Stimulated activated naive CD4-positive, alpha-beta T cell (primary cell): ENCODE data around the gene SLC22A1.
"Not testable (repeated sequence)": the region's sequence is repeated elsewhere in the genome, so short reads cannot be mapped to it uniquely, and the experiment has no call there.

ENCODE experiments used
- DNase-seq, 6 experiments: peaks; one replicate each; lab custom pipeline; 2025; lab: John Stamatoyannopoulos, UW

SLC22A1 gene

GRCh38 chr6:160138839-160139419, 17.3 kb downstream of the SLC22A1 start:
- no peak for DNase-seq

DNA sequence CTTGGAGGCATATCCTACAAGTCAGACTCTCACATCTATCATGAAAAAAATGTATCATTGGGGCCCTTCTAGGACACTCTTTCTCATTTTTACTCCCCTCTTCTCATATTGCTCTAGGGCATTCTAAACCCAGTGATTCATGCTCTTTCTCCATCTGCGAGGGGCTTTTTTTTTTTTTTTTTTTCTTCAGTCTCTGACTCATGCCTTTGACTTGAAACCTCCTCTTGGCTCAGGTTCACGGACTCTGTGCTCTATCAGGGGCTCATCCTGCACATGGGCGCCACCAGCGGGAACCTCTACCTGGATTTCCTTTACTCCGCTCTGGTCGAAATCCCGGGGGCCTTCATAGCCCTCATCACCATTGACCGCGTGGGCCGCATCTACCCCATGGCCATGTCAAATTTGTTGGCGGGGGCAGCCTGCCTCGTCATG, 17.8 kb downstream of the SLC22A1 start:
- DNase-seq, result no peak

- DNase-seq, result not testable (repeated sequence)
Measured at GRCh38 chr6:160140493-160140892, 18.9 kb downstream of the SLC22A1 start.

GRCh38 chr6:160141001-160141726, 19.5 kb downstream of the SLC22A1 start:
- DNase-seq, result no peak

DNA sequence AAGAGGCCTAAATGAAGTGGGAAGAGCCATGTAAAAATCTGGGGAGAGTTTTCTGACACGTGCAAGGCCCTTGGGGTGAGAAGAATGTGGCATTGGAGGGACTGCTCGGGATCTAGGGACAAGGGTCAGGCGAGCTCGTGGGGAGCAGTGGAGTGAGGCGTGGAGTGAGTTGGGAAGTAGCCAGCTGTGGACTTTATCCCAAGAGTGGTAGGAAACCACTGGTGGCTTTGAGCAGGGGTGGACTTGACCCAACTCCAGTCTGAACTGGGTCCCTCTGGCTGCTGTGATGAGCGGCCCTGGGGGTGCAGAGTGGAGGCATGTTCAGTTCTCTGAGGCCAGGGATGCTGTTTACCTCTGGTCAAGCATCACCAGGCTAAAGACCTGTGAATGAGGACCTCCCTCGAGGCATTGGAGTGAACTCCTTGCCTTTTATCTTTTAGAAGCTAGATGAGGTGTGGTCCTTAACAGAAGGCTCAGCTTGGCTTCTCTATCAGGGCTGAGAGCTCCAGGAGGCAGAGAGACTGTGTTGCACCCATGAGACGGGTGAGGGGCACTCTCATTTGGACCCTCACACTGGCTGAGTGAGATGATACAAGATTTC, 20.6 kb downstream of the SLC22A1 start:
- DNase-seq, result no peak

DNA sequence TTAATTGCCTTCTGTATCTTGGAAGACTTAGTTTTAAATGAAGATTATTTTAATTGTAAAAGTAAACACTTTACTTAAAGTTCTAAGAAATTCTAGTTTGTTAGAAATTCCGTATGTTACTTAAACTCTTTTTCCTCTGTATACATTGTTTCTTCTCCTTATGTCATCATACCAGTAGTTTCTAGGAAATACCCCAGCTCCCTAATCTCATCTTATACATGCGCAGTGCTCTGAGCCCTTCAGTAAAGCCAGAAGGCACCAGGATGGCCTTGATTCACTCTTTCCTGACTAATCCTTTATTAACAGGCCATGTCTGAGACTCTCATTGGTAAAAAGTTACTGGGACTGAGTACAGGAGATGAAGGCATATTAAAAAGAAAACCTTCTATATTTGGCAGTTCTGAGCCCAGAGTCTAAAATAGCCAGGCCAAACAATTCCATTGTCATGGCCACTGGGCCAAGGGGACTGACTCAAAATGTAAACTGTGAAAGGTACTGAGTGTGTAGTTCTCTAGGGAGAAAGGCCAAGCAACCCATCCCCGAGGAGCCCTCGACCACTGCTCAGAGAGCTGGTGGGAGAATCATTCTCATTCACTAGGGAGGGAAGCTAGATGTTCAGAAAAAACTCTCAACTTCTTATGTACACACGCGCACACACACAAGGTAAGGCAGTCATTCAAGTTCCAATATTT, 25.0 kb downstream of the SLC22A1 start:
- DNase-seq, result no peak

DNA sequence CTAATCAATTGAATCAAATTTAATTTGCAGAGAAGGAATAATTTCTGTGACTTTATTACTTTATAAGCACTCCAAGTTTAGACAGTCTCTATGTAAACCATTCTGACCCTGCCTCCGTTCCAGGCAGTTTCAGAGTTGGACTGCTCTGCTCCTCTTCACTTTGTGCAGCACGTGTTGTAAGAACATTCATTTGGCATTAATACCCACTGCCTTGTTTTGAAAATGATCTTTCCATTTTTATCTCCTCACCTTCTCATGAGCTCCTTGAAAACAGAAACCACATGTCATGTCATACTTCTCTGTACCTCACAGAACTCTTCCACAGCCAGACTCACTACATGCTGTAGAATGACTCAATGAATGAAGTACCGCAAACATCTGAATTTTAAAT, 25.5 kb downstream of the SLC22A1 start:
- no peak for DNase-seq

GRCh38 chr6:160154471-160154870, 32.9 kb downstream of the SLC22A1 start:
- DNase-seq, result no peak

DNA sequence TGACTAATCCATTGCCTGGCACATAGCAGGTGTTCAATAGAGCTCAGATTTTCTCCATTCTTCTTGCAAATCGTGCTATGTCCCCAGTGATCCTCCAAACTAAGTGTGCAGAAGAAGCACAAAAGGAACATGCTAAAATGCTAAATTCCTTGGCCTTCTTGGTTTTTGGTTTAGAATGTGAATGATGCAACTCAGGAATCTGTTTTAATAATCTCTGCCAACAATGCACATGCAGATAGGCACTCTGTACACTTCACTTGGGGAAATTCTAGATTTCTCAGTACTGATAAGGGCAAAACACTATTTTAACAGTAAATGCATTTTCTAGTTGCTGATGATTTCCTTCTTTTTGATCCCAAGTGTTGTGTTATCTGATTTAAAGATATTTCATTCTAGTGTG, 35.2 kb downstream of the SLC22A1 start:
- DNase-seq, result no peak

- DNase-seq, result no peak
Measured at GRCh38 chr6:160160450-160160849, 38.8 kb downstream of the SLC22A1 start.

DNA sequence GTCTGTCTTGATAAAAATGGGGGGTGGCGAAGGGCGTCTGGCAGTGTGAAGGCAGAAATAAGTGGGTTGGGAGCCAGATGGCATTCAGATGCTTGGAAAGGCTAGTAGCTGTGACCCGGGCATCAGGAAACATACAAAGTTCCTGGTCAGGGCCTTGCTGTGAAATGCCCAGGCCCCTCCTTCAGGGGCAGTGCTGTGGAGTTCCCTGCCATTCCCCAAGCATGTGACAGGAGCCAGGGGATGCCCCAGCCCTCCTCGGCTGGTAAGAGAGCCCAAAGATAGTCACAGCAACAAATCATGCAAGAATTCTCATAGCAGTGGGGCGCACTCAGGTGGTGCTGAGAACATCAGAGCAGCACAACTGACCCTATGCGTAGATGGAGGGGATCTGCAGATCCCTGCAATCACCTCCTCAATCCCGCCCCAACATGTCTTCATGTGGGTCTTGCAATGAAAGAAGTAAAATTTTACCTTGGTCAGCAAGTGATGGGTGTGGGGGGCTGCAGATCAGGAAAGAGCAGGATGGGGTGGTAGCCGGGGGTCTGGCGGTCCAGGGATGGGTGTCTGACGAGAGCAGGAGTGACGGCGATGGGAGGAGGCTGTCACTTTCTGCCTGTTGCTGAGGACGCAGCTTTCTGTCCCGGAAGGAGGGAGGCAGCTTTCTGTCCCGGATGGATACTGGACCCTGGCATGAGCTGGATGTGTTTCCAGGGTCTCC, 39.5 kb downstream of the SLC22A1 start:
- DNase-seq, result no peak

GRCh38 chr6:160161647-160161986, 40.0 kb downstream of the SLC22A1 start:
- DNase-seq, result no peak

- DNase-seq, result no peak
Measured at GRCh38 chr6:160162030-160162566, 40.5 kb downstream of the SLC22A1 start.

DNA sequence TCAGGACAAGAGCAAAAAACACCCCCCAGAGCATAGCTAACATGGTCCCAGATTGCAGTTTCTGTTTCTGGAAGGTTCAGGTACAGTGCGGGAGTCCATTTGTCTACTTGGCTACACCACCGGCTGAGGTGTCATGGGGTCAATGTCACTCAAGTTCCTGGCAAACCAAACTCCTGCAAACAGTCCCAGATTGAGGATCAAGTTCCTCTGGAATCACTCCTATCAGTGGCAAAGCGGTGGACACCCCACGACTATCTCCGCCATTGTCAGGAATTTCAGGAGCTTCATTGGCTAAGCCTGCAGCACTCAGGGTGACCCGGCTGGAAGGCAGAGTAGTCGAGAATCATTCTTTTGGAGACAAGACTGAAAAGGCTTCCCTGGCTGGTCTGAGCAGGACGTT, 41.8 kb downstream of the SLC22A1 start:
- no peak for DNase-seq

GRCh38 chr6:160163912-160164311, 42.3 kb downstream of the SLC22A1 start:
- no peak for DNase-seq

DNA sequence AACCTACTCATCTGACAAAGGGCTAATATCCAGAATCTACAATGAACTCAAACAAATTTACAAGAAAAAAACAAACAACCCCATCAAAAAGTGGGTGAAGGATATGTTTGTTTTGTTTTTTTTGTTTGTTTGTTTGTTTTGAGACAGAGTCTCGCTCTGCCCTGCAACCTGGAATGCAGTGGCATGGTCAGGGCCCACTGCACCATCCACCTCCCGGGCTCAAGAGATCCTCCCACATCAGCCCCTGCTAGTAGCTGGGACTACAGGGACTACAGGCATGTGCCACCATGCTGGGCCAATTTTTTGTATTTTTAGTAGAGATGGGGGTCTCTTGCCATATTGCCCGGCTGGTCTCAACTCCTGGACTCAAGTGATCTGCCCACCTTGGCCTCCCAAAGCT, 44.3 kb downstream of the SLC22A1 start:
- DNase-seq, result not testable (repeated sequence)

- DNase-seq, result no peak
Measured at GRCh38 chr6:160167604-160168399, 46.2 kb downstream of the SLC22A1 start.

DNA sequence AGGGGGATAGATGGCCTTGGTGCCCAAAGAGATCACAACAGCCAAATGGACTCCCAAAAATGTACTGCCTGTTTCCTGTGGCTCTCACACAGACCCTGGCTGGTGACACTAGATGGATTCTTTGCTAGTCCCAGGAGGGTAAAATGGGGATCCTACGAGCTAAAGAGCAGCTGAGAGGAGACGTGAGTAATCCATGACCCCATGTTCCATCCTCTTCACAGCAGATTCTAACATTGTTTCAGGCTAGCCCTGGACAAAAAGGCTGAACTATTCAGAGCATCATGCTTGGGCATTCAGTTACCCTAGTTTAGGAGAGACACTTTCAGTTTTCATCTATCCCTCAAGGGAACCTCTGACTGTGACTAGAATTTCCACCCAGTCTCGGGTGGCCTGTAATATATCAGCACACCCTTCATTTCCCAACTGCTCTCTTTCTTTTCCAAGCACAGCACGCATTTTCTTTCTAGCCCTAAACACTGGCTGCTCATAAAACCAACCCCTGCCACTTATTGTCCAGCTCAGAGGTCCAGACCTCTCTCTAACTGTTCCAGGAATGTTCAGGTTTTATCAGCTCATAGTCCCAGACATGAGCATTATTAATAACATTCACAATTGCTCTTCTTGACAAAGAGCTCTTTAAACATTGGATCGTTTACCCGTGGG, 48.5 kb downstream of the SLC22A1 start:
- DNase-seq, result no peak

DNA sequence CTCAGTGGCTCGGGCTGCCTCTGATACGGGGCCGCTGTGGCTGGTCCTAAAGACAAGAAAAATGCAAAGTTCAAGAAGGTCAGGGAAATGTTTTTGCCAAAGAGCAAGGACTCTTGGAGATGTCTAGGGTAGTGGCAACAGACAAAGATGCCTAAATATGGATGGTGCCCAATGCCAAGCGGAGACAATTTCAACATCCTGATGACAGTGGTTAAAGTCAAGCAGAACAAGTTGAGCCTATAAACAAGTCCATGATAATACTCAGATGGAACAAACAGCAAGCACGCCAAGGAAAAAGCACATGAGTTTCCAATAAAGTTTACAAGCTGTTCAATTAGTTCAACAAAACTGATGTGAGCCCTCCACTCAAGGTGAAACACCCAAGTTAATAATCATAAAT, 51.1 kb downstream of the SLC22A1 start:
- no peak for DNase-seq

DNA sequence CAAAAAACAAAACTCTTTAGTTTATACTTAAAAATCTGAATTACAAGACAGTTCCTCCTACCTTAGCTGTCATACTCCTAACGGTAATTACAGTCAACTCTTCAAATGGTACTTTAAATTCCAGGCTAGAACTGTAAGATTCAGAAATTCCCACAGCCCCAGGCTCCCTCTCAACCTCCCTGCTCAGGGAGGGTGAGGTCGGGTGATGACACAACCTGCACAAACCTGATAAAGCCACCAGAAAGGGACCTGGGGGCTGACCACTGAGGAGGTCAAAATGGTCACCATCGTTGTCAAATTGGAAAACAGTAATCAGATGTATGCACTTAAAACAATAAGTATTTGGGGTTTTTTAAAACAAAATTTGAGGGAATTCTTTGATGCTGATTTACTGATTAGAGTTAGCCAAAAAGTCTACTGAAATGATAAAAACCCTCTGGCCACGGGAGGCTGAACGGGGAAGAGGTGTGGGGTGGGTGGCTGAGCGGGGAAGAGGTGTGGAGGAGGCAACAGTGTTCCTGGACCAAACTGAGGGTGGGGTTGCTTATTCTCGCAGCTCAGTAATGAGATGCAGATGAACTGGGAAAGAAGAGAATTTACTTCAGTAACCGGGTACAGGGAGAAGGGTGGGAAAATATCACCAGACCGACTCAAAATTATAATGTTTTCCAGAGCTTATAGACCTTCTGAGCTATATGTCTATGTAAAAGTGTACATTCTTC, 52.4 kb downstream of the SLC22A1 start:
- DNase-seq, result no peak
